K562 (cell line): ENCODE data around the gene CCNL1. TPM values are rescaled to one million over a fixed set of nuclear protein-coding genes. Genes with fewer than 3 reads are reported as not detected.

ENCODE experiments used
- ATF7 ChIP-seq: fragments of 450-650 bp; IDR thresholded peaks from 2 replicates; pipeline ENCODE4 v1.7.1; 2014; ENCODE audit warnings: mild to moderate bottlenecking, moderate library complexity
- BCL6 ChIP-seq: fragments of 250-450 bp; sonication (Bioruptor Pico); IDR thresholded peaks from 2 replicates; pipeline ENCODE4 v1.4.0; 2020
- BHLHE40 ChIP-seq: IDR thresholded peaks from 2 replicates; pipeline ENCODE4 v1.6.1; 2011; ENCODE audit warnings: low read length, improper control_type of control experiment
- CREM ChIP-seq: IDR thresholded peaks from 2 replicates; pipeline ENCODE4 v1.6.1; 2014; ENCODE audit warnings: antibody characterized with exemption, low read depth
- EGR1 ChIP-seq: fragments of 450-650 bp; conservative IDR thresholded peaks from 2 replicates; pipeline ENCODE4 v1.6.1; 2017; ENCODE audit warnings: mild to moderate bottlenecking
- HBP1 ChIP-seq: fragments of 450-650 bp; formaldehyde crosslinking; IDR thresholded peaks from 2 replicates; pipeline ENCODE4 v1.4.0; 2022; ENCODE audit warnings: missing genetic modification characterization
- ID3 ChIP-seq, 2 experiments: fragments of 250-450 bp in 1 of 2; fragments of 450-650 bp in 1 of 2; sonication (Bioruptor Pico) in 1 of 2; IDR thresholded peaks; 2 replicates each; pipeline versions ENCODE4 v1.6.1 to v1.8.0; 2016 to 2021; ENCODE audit warnings: mild to moderate bottlenecking in 2 of 2, moderate library complexity in 2 of 2, missing compliant biosample characterization in 1 of 2, missing genetic modification characterization in 1 of 2
- PHF21A ChIP-seq: fragments of 450-650 bp; IDR thresholded peaks from 2 replicates; pipeline ENCODE4 v1.6.1; 2017; ENCODE audit warnings: low read depth, borderline replicate concordance
- TCF7 ChIP-seq: sonication (generic); IDR thresholded peaks from 2 replicates; pipeline ENCODE4 v1.6.1; 2016; ENCODE audit warnings: antibody characterized with exemption, borderline replicate concordance
- ZNF253 ChIP-seq: fragments of 250-450 bp; sonication (Bioruptor Pico); conservative IDR thresholded peaks from 2 replicates; pipeline ENCODE4 v1.6.1; 2021; ENCODE audit warnings: mild to moderate bottlenecking
- ZNF57 ChIP-seq: fragments of 450-650 bp; formaldehyde crosslinking; IDR thresholded peaks from 2 replicates; pipeline ENCODE4 v1.4.0; 2020; ENCODE audit warnings: mild to moderate bottlenecking, moderate library complexity
- ZNF780A ChIP-seq: fragments of 250-450 bp; sonication (Bioruptor Pico); IDR thresholded peaks from 2 replicates; pipeline ENCODE4 v1.5.0; 2021; ENCODE audit warnings: mild to moderate bottlenecking
- polyA plus RNA-seq, 8 experiments: library from polyadenylated mRNA; depleted of rRNA in 4 of 8; stranded (reverse) in 5 of 8; unstranded in 3 of 8; fragments of >200 nt; fragmentation: Nextera tagmentation in 2 of 8; fragmentation: Illumina TruSeq in 1 of 8; extraction: Ambion mirVana in 2 of 8; extraction: Trizol in 1 of 8; gene quantifications; 2 replicates each; pipeline versions ENCODE4 v1.2.1 to v1.2.3, GENCODE V29; 2011 to 2014; ENCODE audit warnings: inconsistent platforms in 1 of 8, missing spikeins in 1 of 8
- total RNA-seq, 7 experiments: library from RNA; depleted of rRNA in 6 of 7; stranded (reverse); fragments of >200 nt in 6 of 7; fragmentation: Illumina TruSeq in 2 of 7; extraction: Trizol in 2 of 7; gene quantifications; 2 replicates each; pipeline versions ENCODE4 v1.2.1 to v1.2.3, GENCODE V29; 2011 to 2021; ENCODE audit warnings: low replicate concordance in 1 of 7
- TF ChIP-seq, protein P1 (sequence below): sonication (generic); formaldehyde crosslinking; IDR thresholded peaks from 2 replicates; pipeline ENCODE4 v1.8.0; 2022; ENCODE audit warnings: mild to moderate bottlenecking, missing genetic modification reagents

CCNL1 gene
- total and polyA plus RNA-seq, 9 of the 15 experiments (the other 6 are each of a cell fraction or from before 2014, with no cell fraction given) = 16.1 to 186 (median 132) TPM

GRCh38 chr3:157174649-157175498 is 14.9 kb upstream of the CCNL1 start (continued):
- TF ChIP-seq HBP1 (CRISPR knock-in tag) (0 out of 2 replicates have a peak, but pooled peaks have one; percentile 75), ZNF780A (CRISPR knock-in tag) (no peak), TCF7 (peak; percentile 88), ZNF57 (no peak), EGR1 (peak; percentile 80), PHF21A (0 out of 2 replicates have a peak, but pooled peaks have one; percentile 28), CREM (peak; percentile 97), BCL6 (CRISPR knock-in tag) (no peak), ZNF253 (no peak), BHLHE40 (peak; percentile 54; the same call in 1 of the 2 replicates), ID3 (CRISPR knock-in tag; IDR thresholded peaks at IDR 0.05) (no peak), ID3 (tag; IDR thresholded peaks at IDR 0.05) (0 out of 2 replicates have a peak, but pooled peaks have one; percentile 30), ATF7 (peak; percentile 98)
- TF ChIP-seq, protein P1, sequence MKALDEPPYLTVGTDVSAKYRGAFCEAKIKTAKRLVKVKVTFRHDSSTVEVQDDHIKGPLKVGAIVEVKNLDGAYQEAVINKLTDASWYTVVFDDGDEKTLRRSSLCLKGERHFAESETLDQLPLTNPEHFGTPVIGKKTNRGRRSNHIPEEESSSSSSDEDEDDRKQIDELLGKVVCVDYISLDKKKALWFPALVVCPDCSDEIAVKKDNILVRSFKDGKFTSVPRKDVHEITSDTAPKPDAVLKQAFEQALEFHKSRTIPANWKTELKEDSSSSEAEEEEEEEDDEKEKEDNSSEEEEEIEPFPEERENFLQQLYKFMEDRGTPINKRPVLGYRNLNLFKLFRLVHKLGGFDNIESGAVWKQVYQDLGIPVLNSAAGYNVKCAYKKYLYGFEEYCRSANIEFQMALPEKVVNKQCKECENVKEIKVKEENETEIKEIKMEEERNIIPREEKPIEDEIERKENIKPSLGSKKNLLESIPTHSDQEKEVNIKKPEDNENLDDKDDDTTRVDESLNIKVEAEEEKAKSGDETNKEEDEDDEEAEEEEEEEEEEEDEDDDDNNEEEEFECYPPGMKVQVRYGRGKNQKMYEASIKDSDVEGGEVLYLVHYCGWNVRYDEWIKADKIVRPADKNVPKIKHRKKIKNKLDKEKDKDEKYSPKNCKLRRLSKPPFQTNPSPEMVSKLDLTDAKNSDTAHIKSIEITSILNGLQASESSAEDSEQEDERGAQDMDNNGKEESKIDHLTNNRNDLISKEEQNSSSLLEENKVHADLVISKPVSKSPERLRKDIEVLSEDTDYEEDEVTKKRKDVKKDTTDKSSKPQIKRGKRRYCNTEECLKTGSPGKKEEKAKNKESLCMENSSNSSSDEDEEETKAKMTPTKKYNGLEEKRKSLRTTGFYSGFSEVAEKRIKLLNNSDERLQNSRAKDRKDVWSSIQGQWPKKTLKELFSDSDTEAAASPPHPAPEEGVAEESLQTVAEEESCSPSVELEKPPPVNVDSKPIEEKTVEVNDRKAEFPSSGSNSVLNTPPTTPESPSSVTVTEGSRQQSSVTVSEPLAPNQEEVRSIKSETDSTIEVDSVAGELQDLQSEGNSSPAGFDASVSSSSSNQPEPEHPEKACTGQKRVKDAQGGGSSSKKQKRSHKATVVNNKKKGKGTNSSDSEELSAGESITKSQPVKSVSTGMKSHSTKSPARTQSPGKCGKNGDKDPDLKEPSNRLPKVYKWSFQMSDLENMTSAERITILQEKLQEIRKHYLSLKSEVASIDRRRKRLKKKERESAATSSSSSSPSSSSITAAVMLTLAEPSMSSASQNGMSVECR = peak; percentile 79
